Measurements from ENCODE around the gene UBQLN4.

Gene UBQLN4

GRCh38 chr1:156082309-156083091, 28.9 kb upstream of the UBQLN4 start, which contains the start of gene MEX3A:
Gene MEX3A, minus strand, starts transcription at chr1:156082465. Its CDS starts 467 bp downstream, at chr1:156081998.
- TF ChIP-seq SP1 (IDR thresholded peaks at IDR 0.05) (no peak), LEF1 (IDR thresholded peaks at IDR 0.05; ENCODE audit: borderline replicate concordance) (no peak), PKNOX1 (IDR thresholded peaks at IDR 0.05) (no peak), SUZ12 (IDR thresholded peaks at IDR 0.05) (no peak), HDGF (IDR thresholded peaks at IDR 0.05; ENCODE audit: borderline replicate concordance) (no peak), ARNT (IDR thresholded peaks at IDR 0.05) (no peak), FOXM1 (IDR thresholded peaks at IDR 0.05; ENCODE audit: borderline replicate concordance) (no peak), NFRKB (IDR thresholded peaks at IDR 0.05) (no peak), BHLHE40 (IDR thresholded peaks at IDR 0.05; ENCODE audit: borderline replicate concordance) (no peak), FOXA1 (IDR thresholded peaks at IDR 0.05) (no peak), ELF4 (IDR thresholded peaks at IDR 0.05) (no peak), L3MBTL2 (conservative IDR thresholded peaks at IDR 0.05) (no peak), CTBP1 (IDR thresholded peaks at IDR 0.05; ENCODE audit: borderline replicate concordance) (no peak)
- CTCF ChIA-PET = interaction anchor here (0.6 to 1.3 kb wide), 2 partner anchors 44 to 57 kb away, joined by 3 to 4 read pairs; no protein-coding TSS in a partner anchor
- POLR2A ChIA-PET = interaction anchor here (1.0 to 3.6 kb wide), 7 partner anchors 16 to 148 kb away, joined by 3 to 15 read pairs (median 4); partner anchors contain the start of genes ARHGEF2, LAMTOR2, PMF1 and UBQLN4
- peak; percentile 88 for DNase-seq (ENCODE audit: extremely low spot score)

- no peak for DNase-seq (ENCODE audit: extremely low spot score)
- ChIA-PET POLR2A (interaction anchor here (1.0 to 3.6 kb wide), 5 partner anchors 16 to 131 kb away, joined by 3 to 15 read pairs (median 5); partner anchors contain the start of genes ARHGEF2, LAMTOR2, PMF1 and UBQLN4), CTCF (no interaction called here)
- no peak for TF ChIP-seq TARDBP (IDR thresholded peaks at IDR 0.05)
- no peak for TF ChIP-seq FOXK2 (IDR thresholded peaks at IDR 0.05)
- no peak for TF ChIP-seq ZNF384 (IDR thresholded peaks at IDR 0.05)
- TF ChIP-seq BHLHE40 (IDR thresholded peaks at IDR 0.05; ENCODE audit: borderline replicate concordance) = no peak
- no peak for TF ChIP-seq FOXA1 (IDR thresholded peaks at IDR 0.05)
- TF ChIP-seq FOXM1 (IDR thresholded peaks at IDR 0.05; ENCODE audit: borderline replicate concordance) = no peak
- TF ChIP-seq NFRKB (IDR thresholded peaks at IDR 0.05) = no peak
- TF ChIP-seq SUZ12 (IDR thresholded peaks at IDR 0.05) = no peak
- no peak for TF ChIP-seq SP1 (IDR thresholded peaks at IDR 0.05)
- TF ChIP-seq ARNT (IDR thresholded peaks at IDR 0.05) = no peak
- TF ChIP-seq ELF4 (IDR thresholded peaks at IDR 0.05) = no peak
- TF ChIP-seq CTBP1 (IDR thresholded peaks at IDR 0.05; ENCODE audit: borderline replicate concordance) = no peak
- no peak for TF ChIP-seq L3MBTL2 (conservative IDR thresholded peaks at IDR 0.05)
- no peak for TF ChIP-seq LEF1 (IDR thresholded peaks at IDR 0.05; ENCODE audit: borderline replicate concordance)
- no peak for TF ChIP-seq HDGF (IDR thresholded peaks at IDR 0.05; ENCODE audit: borderline replicate concordance)
Observed at GRCh38 chr1:156081917-156082308, 28.3 kb upstream of the UBQLN4 start.

- no peak for TF ChIP-seq NFRKB (IDR thresholded peaks at IDR 0.05)
- TF ChIP-seq LEF1 (IDR thresholded peaks at IDR 0.05; ENCODE audit: borderline replicate concordance) = no peak
- TF ChIP-seq L3MBTL2 (conservative IDR thresholded peaks at IDR 0.05) = peak; percentile 61
- DNase-seq (ENCODE audit: extremely low spot score) = no peak
- POLR2A ChIA-PET = interaction anchor here (1.1 kb wide), 1 partner anchor 132 kb away, joined by 3 read pairs; the partner anchor contains the start of gene PMF1
- CTCF ChIA-PET = no interaction called here
Observed at GRCh38 chr1:156081180-156081916, 27.8 kb upstream of the UBQLN4 start.

DNA sequence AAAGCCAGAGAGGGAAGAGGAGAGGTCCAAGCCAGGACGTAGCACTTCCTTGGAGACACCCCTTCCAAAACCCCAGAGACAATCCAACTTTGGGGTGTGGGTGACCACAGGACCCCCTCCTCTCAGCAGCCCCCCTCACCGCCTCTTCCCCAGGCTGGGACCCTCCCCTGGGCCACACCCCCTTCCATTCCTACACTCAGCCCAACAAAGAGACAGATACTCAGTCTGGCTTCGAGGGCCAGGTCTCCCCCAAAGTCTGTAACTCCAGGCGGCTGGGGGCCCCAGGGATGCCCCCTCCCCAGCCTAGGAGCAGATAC, 27.2 kb upstream of the UBQLN4 start:
- no peak for TF ChIP-seq SP1 (IDR thresholded peaks at IDR 0.05)
- no peak for TF ChIP-seq BHLHE40 (IDR thresholded peaks at IDR 0.05; ENCODE audit: borderline replicate concordance)
- no peak for TF ChIP-seq ZNF384 (IDR thresholded peaks at IDR 0.05)
- TF ChIP-seq L3MBTL2 (conservative IDR thresholded peaks at IDR 0.05) = no peak
- TF ChIP-seq FOXM1 (IDR thresholded peaks at IDR 0.05; ENCODE audit: borderline replicate concordance) = no peak
- TF ChIP-seq FOXK2 (IDR thresholded peaks at IDR 0.05) = no peak
- TF ChIP-seq LEF1 (IDR thresholded peaks at IDR 0.05; ENCODE audit: borderline replicate concordance) = no peak
- TF ChIP-seq PKNOX1 (IDR thresholded peaks at IDR 0.05) = no peak
- TF ChIP-seq HDGF (IDR thresholded peaks at IDR 0.05; ENCODE audit: borderline replicate concordance) = no peak
- no peak for TF ChIP-seq SUZ12 (IDR thresholded peaks at IDR 0.05)
- TF ChIP-seq FOXA1 (IDR thresholded peaks at IDR 0.05) = no peak
- TF ChIP-seq ELF4 (IDR thresholded peaks at IDR 0.05) = no peak
- no peak for TF ChIP-seq ARNT (IDR thresholded peaks at IDR 0.05)
- no peak for TF ChIP-seq NFRKB (IDR thresholded peaks at IDR 0.05)
- TF ChIP-seq CTBP1 (IDR thresholded peaks at IDR 0.05; ENCODE audit: borderline replicate concordance) = no peak
- TF ChIP-seq TARDBP (IDR thresholded peaks at IDR 0.05) = no peak
- CTCF ChIA-PET = interaction anchor here (1.1 to 1.2 kb wide), 2 partner anchors 14 to 49 kb away, joined by 3 to 4 read pairs; no protein-coding TSS in a partner anchor
- no peak for DNase-seq (ENCODE audit: extremely low spot score)

GRCh38 chr1:156080241-156080862, 26.8 kb upstream of the UBQLN4 start:
- TF ChIP-seq SP1 (IDR thresholded peaks at IDR 0.05) (no peak), L3MBTL2 (conservative IDR thresholded peaks at IDR 0.05) (no peak), CTBP1 (IDR thresholded peaks at IDR 0.05; ENCODE audit: borderline replicate concordance) (no peak), FOXA1 (IDR thresholded peaks at IDR 0.05) (no peak), LEF1 (IDR thresholded peaks at IDR 0.05; ENCODE audit: borderline replicate concordance) (no peak), TARDBP (IDR thresholded peaks at IDR 0.05) (no peak)
- no peak for DNase-seq (ENCODE audit: extremely low spot score)
- ChIA-PET CTCF (interaction anchor here (1.1 to 1.2 kb wide), 2 partner anchors 14 to 49 kb away, joined by 3 to 4 read pairs; no protein-coding TSS in a partner anchor), POLR2A (no interaction called here)

More for the DNA sequence above, 27.2 kb upstream of the UBQLN4 start:
- POLR2A ChIA-PET = no interaction called here
